DOHH2 (cell line): Measurements from ENCODE around the gene CCDC102A.

Experiments used
- CTCF ChIP-seq: fragments of 200-600 bp; sonication (generic); IDR thresholded peaks from one replicate; pipeline ENCODE4 v1.5.1; 2014; ENCODE audit warnings: antibody characterized with exemption, mild to moderate bottlenecking, low read depth, low read length; ENCODE audit not compliant: poor library complexity, severe bottlenecking
- EZH2phosphoT487 ChIP-seq: fragments of 200-600 bp; sonication (generic); IDR thresholded peaks from 2 replicates; pipeline ENCODE4 v1.6.1; 2017; ENCODE audit warnings: borderline replicate concordance, mild to moderate bottlenecking, antibody characterized with exemption, low read length, moderate library complexity, mixed read lengths

- TF ChIP-seq EZH2phosphoT487 (no peak), CTCF (no peak)
These were observed 1.3 kb downstream of the CCDC102A start for GRCh38 chr16:57534881-57535658.
